GM12878 (cell line): ENCODE results near the gene LYPD4. TPM values are rescaled to one million over a fixed set of nuclear protein-coding genes. Genes with fewer than 3 reads are reported as not detected.
A peak's percentile ranks its signal among the peaks of the same experiment; 100 is the strongest.

ENCODE experiments used
- ATF2 ChIP-seq: IDR thresholded peaks from 2 replicates; pipeline ENCODE4 v1.6.1; 2012; ENCODE audit warnings: low read length, inconsistent platforms
- ATF3 ChIP-seq: IDR thresholded peaks from 2 replicates; pipeline ENCODE4 v1.6.1; 2011; ENCODE audit warnings: low read depth, mild to moderate bottlenecking, low read length, moderate library complexity, borderline replicate concordance; ENCODE audit errors: extremely low read depth
- BCL11A ChIP-seq: IDR thresholded peaks from 2 replicates; pipeline ENCODE4 v1.6.1; 2011; ENCODE audit warnings: low read depth, low read length
- ESRRA ChIP-seq: IDR thresholded peaks from 2 replicates; pipeline ENCODE4 v1.6.1; 2012; ENCODE audit warnings: mild to moderate bottlenecking, low read length, improper control_type of control experiment
- HSF1 ChIP-seq: fragments of 150-350 bp; IDR thresholded peaks from 2 replicates; pipeline ENCODE4 v1.6.1; 2014; ENCODE audit warnings: mild to moderate bottlenecking, low read depth, low read length
- JUNB ChIP-seq: IDR thresholded peaks from 2 replicates; pipeline ENCODE4 v1.6.1; 2016; ENCODE audit warnings: antibody characterized with exemption, mild to moderate bottlenecking
- MYC ChIP-seq: IDR thresholded peaks from 2 replicates; pipeline ENCODE4 v1.6.1; 2011; ENCODE audit warnings: mild to moderate bottlenecking, low read length, moderate library complexity, inconsistent platforms; ENCODE audit not compliant: insufficient read depth, insufficient replicate concordance, insufficient read length, severe bottlenecking
- SREBF1 ChIP-seq: IDR thresholded peaks from 2 replicates; pipeline ENCODE4 v1.6.1; 2012; ENCODE audit warnings: mild to moderate bottlenecking, low read length
- ZBTB11 ChIP-seq: fragments of 450-650 bp; formaldehyde crosslinking; IDR thresholded peaks from 2 replicates; pipeline ENCODE4 v1.5.0; 2022; ENCODE audit warnings: mild to moderate bottlenecking, missing genetic modification characterization
- ZNF274 ChIP-seq: IDR thresholded peaks from one replicate; pipeline ENCODE4 v1.8.0; 2011; ENCODE audit not compliant: insufficient read length, insufficient read depth
- polyA plus RNA-seq, 11 experiments: library from polyadenylated mRNA; depleted of rRNA in 4 of 11; unstranded in 6 of 11; stranded (reverse) in 5 of 11; fragments of >200 nt; fragmentation: Nextera tagmentation in 4 of 11; fragmentation: Illumina TruSeq in 1 of 11; extraction: Ambion mirVana in 4 of 11; extraction: Trizol in 1 of 11; gene quantifications; 1 replicate in 1 of 11; 2 replicates in 10 of 11; pipeline versions ENCODE4 v1.2.1 to v1.2.3, GENCODE V29; 2011 to 2016; ENCODE audit warnings: inconsistent platforms in 2 of 11, missing spikeins in 2 of 11, low read depth in 1 of 11
- total RNA-seq, 4 experiments: library from RNA; depleted of rRNA in 3 of 4; stranded (reverse); fragments of >200 nt in 3 of 4; fragmentation: Illumina TruSeq in 1 of 4; extraction: Trizol in 1 of 4; gene quantifications; 2 replicates each; pipeline versions ENCODE4 v1.2.1 to v1.2.3, GENCODE V29; 2013 to 2021

Gene LYPD4
- total and polyA plus RNA-seq, 10 of the 15 experiments (the other 5 are each of a cell fraction or from before 2014, with no cell fraction given): not detected

GRCh38 chr19:41859618-41860418 is 15.3 kb upstream of the LYPD4 start, which contains the start of gene RPS19 (continued):
- TF ChIP-seq HSF1 (no peak), ZBTB11 (CRISPR knock-in tag) (peak; percentile 58), MYC (peak; percentile 98), ATF3 (no peak), ATF2 (peak; percentile 40; the same call in 1 of the 2 replicates), ZNF274 (no peak), ESRRA (0 out of 2 replicates have a peak, but pooled peaks have one; percentile 36), BCL11A (no peak), SREBF1 (no peak), JUNB (no peak)
